Smooth muscle cell (in vitro differentiated cells): Measurements from ENCODE around the gene FAM240B. TPM values are rescaled to one million over a fixed set of nuclear protein-coding genes. Genes with fewer than 3 reads are reported as not detected.

Source experiments
- DNase-seq: peaks from one replicate; lab custom pipeline; 2025; ENCODE audit not compliant: unreplicated experiment; lab: John Stamatoyannopoulos, UW
- H2AFZ ChIP-seq: fragments of 200-600 bp; sonication (generic); 2 replicates; pipeline ENCODE4 v1.6.0; 2016; ENCODE audit warnings: antibody characterized with exemption, low read depth, mild to moderate bottlenecking
- H3F3A ChIP-seq: fragments of 200-600 bp; sonication (generic); 2 replicates; pipeline ENCODE4 v1.6.0; 2017; ENCODE audit warnings: antibody characterized with exemption, low read depth
- H3K27ac ChIP-seq: fragments of 200-600 bp; sonication (generic); 2 replicates; pipeline ENCODE4 v1.5.1; 2016; ENCODE audit warnings: low read depth, mild to moderate bottlenecking
- H3K27me3 ChIP-seq: fragments of 200-600 bp; sonication (generic); 2 replicates; pipeline ENCODE4 v1.6.1; 2016; ENCODE audit warnings: low read depth, mild to moderate bottlenecking
- H3K36me3 ChIP-seq: fragments of 200-600 bp; sonication (generic); 2 replicates; pipeline ENCODE4 v1.5.1; 2016; ENCODE audit warnings: low read depth
- H3K4me1 ChIP-seq: fragments of 200-600 bp; sonication (generic); 2 replicates; pipeline ENCODE4 v1.5.1; 2016; ENCODE audit warnings: low read depth
- H3K4me2 ChIP-seq: fragments of 200-600 bp; sonication (generic); 2 replicates; pipeline ENCODE4 v1.6.0; 2016; ENCODE audit warnings: mild to moderate bottlenecking
- H3K4me3 ChIP-seq: fragments of 200-600 bp; sonication (generic); 2 replicates; pipeline ENCODE4 v1.5.1; 2016; ENCODE audit warnings: mild to moderate bottlenecking
- H3K79me2 ChIP-seq: fragments of 200-600 bp; sonication (generic); 2 replicates; pipeline ENCODE4 v1.6.0; 2016; ENCODE audit warnings: low read depth, mild to moderate bottlenecking
- H3K9ac ChIP-seq: fragments of 200-600 bp; sonication (generic); 2 replicates; pipeline ENCODE4 v1.6.0; 2016; ENCODE audit warnings: low read depth
- H3K9me3 ChIP-seq: fragments of 200-600 bp; sonication (generic); replicated peaks from 2 replicates; pipeline ENCODE4 v1.5.1; 2016; ENCODE audit warnings: low read depth
- H4K20me1 ChIP-seq: fragments of 200-600 bp; sonication (generic); 2 replicates; pipeline ENCODE4 v1.6.0; 2016; ENCODE audit warnings: low read depth
- WGBS: methylation state at CpG from one replicate; pipeline ENCODE4 v1.1.7; 2016; ENCODE audit warnings: low lambda C conversion rate; 5-methylcytosine and 5-hydroxymethylcytosine counted together
- polyA plus RNA-seq: library from polyadenylated mRNA; unstranded; fragments of >200 nt; fragmentation: Nextera tagmentation; extraction: Ambion mirVana; gene quantifications from 2 replicates; pipeline ENCODE4 v1.2.1, GENCODE V29; 2016
- total RNA-seq: library from RNA; depleted of rRNA; stranded (reverse); fragments of >200 nt; gene quantifications from 2 replicates; pipeline ENCODE4 v1.2.3, GENCODE V29; 2014
- TF ChIP-seq, protein P1 (sequence below): fragments of 200-600 bp; sonication (generic); IDR thresholded peaks from 2 replicates; pipeline ENCODE4 v1.5.1; 2017; ENCODE audit warnings: borderline replicate concordance, mild to moderate bottlenecking, antibody characterized with exemption; ENCODE audit not compliant: insufficient read depth, poor library complexity, severe bottlenecking

FAM240B gene
- total and polyA plus RNA-seq, 2 experiments from 2014 or later, result not detected

DNA sequence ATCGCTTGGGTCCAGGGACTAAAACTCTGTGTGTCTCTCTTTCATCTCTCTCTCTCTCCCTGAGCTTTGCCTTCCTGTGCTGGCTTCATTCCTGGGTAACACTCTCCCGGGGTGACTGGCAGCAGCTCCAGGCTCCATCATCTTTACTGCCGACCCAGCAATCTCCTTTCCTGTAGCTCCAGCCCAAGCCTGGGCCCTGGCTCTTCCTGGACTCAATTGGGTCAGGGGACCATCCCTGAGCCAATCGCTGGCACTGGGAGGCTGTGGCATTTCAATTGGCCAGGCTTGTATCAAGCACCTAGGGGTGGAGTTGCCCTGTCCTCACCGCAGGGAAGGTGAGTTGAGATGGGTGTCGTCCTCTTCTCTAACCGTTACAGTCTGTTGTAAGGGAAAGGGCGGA is 31.9 kb downstream of the FAM240B start:
- H3K79me2 ChIP-seq, result no peaks in the 10 kb centered on the region
- H3K27ac ChIP-seq, result no peak overlapping the region
- no peaks in the 10 kb centered on the region for H4K20me1 ChIP-seq
- H3K4me1 ChIP-seq, result peaks cover 29% of the 10 kb centered on the region
- TF ChIP-seq, protein P1, sequence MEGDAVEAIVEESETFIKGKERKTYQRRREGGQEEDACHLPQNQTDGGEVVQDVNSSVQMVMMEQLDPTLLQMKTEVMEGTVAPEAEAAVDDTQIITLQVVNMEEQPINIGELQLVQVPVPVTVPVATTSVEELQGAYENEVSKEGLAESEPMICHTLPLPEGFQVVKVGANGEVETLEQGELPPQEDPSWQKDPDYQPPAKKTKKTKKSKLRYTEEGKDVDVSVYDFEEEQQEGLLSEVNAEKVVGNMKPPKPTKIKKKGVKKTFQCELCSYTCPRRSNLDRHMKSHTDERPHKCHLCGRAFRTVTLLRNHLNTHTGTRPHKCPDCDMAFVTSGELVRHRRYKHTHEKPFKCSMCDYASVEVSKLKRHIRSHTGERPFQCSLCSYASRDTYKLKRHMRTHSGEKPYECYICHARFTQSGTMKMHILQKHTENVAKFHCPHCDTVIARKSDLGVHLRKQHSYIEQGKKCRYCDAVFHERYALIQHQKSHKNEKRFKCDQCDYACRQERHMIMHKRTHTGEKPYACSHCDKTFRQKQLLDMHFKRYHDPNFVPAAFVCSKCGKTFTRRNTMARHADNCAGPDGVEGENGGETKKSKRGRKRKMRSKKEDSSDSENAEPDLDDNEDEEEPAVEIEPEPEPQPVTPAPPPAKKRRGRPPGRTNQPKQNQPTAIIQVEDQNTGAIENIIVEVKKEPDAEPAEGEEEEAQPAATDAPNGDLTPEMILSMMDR, result no peak
- WGBS, result 83% methylated on average over 8 of the region's 8 CpGs
- H3K36me3 ChIP-seq, result no peaks in the 10 kb centered on the region
- H3K9ac ChIP-seq, result no peak overlapping the region
- no peaks in the 10 kb centered on the region for H3K9me3 ChIP-seq
- H2AFZ ChIP-seq, result peak overlapping the region; percentile 54
- no peaks in the 10 kb centered on the region for H3K27me3 ChIP-seq
- no peaks in the 10 kb centered on the region for H3F3A ChIP-seq
- no peak for DNase-seq
- H3K4me3 ChIP-seq, result no peak overlapping the region
- H3K4me2 ChIP-seq, result peak overlapping the region; percentile 69

DNA sequence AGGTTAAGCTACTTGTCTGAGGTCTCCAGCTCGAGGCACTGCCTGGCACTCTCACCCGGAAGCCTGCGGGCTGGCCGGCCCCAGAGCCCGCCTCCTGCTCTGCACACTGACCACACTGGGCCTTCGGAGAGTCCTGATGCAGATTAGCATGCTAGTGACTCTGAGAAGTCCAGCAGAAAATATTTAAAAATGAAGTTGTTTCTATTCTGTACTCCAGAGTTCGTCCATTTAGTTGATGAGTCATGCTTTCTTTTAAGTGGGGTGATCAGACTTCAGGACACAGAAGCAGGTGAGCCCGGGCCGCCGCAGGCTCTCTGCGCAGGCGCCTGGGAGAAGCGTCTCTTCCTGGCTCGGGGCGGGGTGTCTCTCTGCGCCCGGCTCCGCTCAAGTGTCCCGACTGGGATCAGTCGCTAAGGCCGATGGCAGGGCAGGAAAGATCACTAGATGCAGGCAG is 32.5 kb downstream of the FAM240B start:
- no peak for DNase-seq
- H3K36me3 ChIP-seq, result no peaks in the 10 kb centered on the region
- H2AFZ ChIP-seq, result peak overlapping the region; percentile 54
- TF ChIP-seq, protein P1, result no peak
- H3K9me3 ChIP-seq, result no peaks in the 10 kb centered on the region
- no peak overlapping the region for H3K9ac ChIP-seq
- H3K27ac ChIP-seq, result peak overlapping the region; percentile 13
- H3K4me1 ChIP-seq, result peaks cover 32% of the 10 kb centered on the region
- peak overlapping the region; percentile 26 for H3K4me3 ChIP-seq
- no peaks in the 10 kb centered on the region for H3F3A ChIP-seq
- H3K27me3 ChIP-seq, result no peaks in the 10 kb centered on the region
- 53% methylated on average over 21 of the region's 21 CpGs for WGBS
- H3K79me2 ChIP-seq, result no peaks in the 10 kb centered on the region
- peak overlapping the region; percentile 69 for H3K4me2 ChIP-seq
- H4K20me1 ChIP-seq, result no peaks in the 10 kb centered on the region

DNA sequence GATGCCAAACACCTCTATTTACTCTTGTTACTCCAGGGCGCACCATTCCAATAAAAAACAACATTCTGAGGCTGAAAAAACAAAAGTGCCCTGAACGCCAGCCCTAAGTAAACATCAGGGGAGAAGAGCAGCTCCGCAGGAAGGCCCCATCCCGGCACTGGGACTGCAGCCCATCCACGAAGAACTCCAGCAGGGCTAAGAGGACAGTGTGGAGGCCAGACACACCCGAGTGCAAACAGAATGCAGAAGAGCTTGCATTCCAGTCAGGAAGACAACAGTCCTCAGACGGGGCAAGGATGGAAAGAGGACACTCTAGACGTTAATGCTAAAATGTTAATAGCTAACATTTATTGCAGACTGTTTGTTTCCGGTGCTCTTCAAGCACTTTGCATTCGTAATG is 33.0 kb downstream of the FAM240B start:
- TF ChIP-seq, protein P1, result no peak
- H3K36me3 ChIP-seq, result no peaks in the 10 kb centered on the region
- no peak overlapping the region for H3K9ac ChIP-seq
- H3K4me3 ChIP-seq, result no peak overlapping the region
- no peak for DNase-seq
- H3K27ac ChIP-seq, result peak overlapping the region; percentile 13
- H3K4me2 ChIP-seq, result peak overlapping the region; percentile 69
- WGBS, result 56% methylated on average over 10 of the region's 10 CpGs
- no peaks in the 10 kb centered on the region for H3K79me2 ChIP-seq
- no peak overlapping the region for H2AFZ ChIP-seq
- peaks cover 36% of the 10 kb centered on the region for H3K4me1 ChIP-seq
- H4K20me1 ChIP-seq, result no peaks in the 10 kb centered on the region
- H3K9me3 ChIP-seq, result no peaks in the 10 kb centered on the region
- H3K27me3 ChIP-seq, result no peaks in the 10 kb centered on the region
- H3F3A ChIP-seq, result peaks cover 4% of the 10 kb centered on the region

DNA sequence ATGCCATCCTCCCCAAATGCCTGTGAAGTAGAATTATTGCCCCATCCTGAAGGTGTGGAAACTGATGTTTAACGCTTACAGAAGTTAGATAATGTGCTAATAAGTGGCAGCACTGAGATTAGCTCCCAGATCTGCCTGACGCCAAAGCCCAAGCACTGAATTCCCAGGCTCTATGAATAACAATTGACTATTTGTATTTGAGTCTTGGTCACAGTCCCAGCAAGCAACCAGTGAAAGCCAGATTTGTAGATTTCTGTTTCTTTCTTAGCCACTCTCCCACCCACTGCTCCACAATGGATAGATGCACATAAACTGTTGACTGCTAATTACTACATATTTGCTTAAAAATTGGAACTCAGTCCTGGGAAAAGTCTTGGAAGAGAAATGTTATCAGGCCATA is 34.4 kb downstream of the FAM240B start:
- no peaks in the 10 kb centered on the region for H3K36me3 ChIP-seq
- no peak overlapping the region for H3K4me2 ChIP-seq
- H3K4me3 ChIP-seq, result no peak overlapping the region
- no peak for DNase-seq
- no peak overlapping the region for H3K27ac ChIP-seq
- peaks cover 35% of the 10 kb centered on the region for H3K4me1 ChIP-seq
- peaks cover 4% of the 10 kb centered on the region for H3F3A ChIP-seq
- no peaks in the 10 kb centered on the region for H4K20me1 ChIP-seq
- WGBS, result 67% methylated on average over 2 of the region's 2 CpGs
- TF ChIP-seq, protein P1, result no peak
- H2AFZ ChIP-seq, result no peak overlapping the region
- no peaks in the 10 kb centered on the region for H3K9me3 ChIP-seq
- H3K27me3 ChIP-seq, result no peaks in the 10 kb centered on the region
- no peaks in the 10 kb centered on the region for H3K79me2 ChIP-seq
- no peak overlapping the region for H3K9ac ChIP-seq
